ENCODE results near the gene LRTM1.

Gene LRTM1

DNA sequence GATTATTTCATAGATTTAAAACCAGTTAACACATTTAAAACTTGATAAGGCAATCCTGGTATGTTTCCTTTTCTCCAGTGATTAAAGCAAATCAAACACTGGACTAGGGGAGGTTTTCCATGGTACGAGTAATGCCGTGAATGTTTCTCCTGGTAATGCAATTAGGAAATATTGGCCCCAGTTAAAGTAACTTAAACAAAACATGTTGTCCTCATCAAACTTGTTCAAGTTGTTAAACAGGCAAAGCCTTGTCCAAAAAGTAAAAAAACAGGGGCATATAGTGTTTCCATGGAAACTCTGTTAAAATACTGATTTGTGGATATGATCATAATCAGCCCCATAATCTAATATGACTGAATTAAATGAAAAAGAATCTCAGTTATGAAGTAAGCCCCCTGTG lies 13.1 kb upstream of the LRTM1 start:
- no peak for DNase-seq (ENCODE audit: low spot score)

DNA sequence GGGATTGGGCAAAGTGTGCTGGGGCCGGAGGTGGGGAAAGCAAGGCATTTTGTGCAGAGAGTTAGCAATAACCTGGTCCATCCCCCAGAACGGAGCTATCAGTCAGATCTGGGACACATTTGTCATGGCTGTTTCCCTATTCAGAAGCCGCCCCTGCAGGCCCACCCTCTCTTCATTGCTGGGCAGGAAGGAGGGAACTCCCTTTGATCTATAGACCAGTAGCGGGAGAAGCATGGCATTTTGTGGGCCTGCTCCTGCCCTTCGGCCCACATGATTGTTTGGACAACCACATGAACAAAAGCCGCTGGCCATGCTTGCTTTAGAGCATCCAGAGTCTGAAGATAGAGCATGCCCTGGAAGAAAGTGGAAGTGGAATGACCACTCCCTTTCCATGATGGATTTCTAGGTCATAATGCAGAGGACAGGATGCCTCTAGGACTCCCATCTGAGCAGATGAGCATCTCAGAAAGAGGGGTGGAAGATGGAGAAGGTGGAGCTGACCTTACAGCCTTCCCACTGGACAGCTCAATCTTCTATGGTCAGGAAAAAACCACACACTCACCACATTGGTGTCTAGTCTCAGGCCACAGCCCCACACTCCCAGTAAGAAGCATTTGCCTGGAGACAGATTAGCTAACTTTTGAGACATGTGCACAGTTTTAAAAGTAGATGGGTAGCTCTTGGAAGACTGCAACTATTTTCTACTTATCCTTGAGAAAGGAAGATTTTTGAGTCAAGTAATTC lies 11.9 kb upstream of the LRTM1 start:
- DNase-seq (ENCODE audit: low spot score) = no peak

DNA sequence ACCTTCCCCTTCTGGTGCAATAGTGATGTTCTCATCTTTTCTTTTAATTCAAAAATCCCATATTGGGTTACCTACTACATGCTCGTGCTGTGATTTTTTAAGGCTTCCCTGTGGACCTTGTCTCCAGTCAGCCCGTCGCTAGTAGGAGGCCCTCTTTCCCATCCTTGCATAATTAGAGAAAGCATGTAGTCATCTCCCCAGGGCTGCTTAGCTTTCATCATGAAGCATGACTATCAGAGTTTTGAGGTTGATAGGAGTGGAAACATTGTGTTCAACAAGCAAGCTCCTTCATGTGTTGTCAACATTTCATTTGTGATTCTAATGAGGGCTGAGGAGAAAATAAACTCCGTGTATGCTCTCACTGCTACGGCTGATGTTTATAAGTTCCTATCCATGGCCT lies 8.7 kb upstream of the LRTM1 start:
- no peak for DNase-seq (ENCODE audit: low spot score)

DNA sequence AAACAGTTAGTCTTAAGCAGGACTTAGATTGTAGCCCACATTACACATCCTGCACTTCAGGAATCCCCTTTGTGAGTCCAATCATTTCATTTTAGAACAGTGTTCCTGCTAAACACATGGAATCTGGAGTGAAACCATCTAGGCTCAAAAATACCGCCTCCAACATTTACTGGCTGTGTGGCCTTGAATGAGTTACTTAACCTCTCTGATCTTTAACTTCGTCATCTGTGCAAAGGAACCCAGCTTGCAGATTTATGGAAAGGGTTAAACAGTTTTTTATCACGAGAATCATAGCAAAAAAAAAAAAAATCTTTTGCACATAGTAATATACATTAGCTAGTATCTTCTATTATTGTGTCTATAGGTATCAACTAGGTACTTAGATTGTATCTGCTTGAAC lies 8.0 kb upstream of the LRTM1 start:
- DNase-seq (ENCODE audit: low spot score) = no peak

DNA sequence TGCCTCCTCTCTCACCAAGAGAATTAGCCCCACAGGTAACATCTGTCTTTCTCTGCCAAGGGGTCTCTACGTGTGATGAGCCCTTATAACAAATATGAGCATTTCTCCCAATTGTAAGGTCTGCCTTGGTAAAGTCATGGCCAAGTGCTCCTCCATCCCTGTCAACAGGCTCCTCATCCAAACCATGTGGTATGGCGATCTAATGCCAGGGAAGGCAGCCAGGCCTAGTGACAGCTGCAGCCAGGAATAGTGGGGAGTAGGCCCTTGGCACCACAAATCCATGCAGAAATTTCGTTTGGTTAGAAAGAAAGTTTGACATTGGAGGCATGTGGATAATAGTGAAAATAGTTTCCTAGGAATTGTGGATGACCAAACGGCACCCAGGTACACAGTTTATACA lies 4.7 kb upstream of the LRTM1 start:
- DNase-seq (ENCODE audit: low spot score) = no peak

DNA sequence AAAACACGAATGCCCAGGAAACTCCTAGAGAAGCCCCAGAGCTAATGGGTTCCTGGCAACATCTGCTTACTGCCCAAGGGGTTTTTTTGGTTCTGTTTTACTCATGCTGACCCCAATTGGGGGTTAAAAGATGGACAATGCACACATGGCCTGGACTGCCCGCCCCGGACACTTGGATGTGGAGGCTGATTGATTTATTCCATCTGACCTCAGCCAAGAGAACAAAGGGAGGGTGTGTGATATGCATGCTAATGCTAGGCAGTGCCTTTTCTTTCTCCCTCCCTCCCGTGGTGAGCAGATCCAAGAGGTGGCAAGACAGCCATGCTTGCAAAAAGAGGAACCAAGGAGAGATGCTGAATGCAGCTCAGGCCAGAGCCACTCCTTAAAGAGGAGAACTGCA lies 3.3 kb upstream of the LRTM1 start:
- DNase-seq (ENCODE audit: low spot score) = no peak

DNA sequence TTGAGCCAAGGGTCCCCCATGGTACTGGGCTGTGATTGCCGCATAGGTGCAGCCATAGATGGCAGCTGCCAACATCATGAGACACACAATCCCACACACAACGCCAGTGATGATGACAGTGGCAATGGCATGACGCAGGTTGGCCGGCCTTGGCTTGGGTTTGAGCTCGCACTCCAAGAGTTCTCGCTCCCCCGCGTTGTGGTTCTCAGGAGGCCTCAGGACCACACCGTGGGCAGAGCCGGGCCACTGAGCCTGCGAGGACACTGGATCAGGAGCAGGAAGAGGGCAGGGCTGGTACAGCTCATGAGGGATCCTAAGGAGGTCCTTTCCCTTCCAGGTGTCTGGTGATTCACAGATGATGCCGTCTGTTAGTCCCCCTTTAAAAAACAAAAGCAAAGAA lies 9.3 kb downstream of the LRTM1 start:
- DNase-seq (ENCODE audit: low spot score) = no peak

DNA sequence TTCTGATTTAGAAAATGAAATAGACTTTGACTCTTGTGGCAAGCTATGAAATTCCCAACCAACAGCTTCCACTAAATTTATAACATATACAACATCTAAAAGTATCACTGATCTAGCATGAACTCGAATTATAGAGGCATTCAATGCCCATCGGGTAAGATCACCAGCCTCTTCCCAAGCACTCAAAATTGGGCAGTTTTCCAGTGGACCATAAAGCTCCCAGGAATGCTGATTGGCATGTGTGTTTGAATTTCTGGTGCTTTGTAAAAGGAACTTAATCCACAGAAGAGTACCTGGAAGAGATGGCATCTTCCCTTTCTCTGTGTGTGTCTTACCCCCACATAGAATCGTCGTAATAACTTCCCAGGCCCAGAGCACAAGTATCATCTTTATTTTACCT lies 10.0 kb downstream of the LRTM1 start:
- no peak for DNase-seq (ENCODE audit: low spot score)

DNA sequence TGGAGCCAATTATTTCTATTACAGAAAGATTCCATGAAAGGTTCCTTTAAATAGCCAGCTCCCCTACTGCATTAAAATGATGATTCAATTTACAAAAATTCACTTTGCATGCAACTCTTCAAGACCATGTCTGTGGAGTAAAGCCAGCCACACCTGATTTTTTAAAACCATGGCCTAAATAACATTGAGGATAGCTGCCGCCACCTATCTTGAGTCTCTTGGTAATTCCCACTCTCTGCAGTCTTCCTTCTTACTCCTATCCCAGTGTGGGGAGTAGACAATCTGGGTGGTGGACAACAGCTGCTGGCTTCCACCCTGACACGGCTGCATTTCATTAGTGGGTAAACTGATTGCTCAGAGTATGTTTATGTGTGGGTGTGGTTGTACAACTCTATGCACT lies 10.7 kb downstream of the LRTM1 start:
- no peak for DNase-seq (ENCODE audit: low spot score)

DNA sequence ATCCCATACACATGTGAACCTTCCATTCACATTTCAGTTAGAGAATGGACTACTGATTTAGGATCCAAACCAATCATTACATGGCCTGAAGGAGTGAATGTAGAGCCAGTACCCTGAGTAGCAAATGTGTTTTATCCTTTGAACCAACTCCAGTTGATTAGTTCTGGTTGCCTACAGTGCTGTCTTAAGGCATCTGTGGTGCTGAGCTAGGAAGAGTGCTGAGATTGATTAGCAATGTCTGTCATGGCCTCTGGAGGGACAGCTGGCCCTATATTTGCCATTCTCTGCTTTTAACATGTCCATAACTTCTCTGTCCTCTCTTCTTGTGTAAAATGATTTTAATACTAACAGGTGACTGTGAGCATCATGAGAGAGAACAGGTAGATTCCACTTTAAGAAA lies 11.1 kb downstream of the LRTM1 start:
- no peak for DNase-seq (ENCODE audit: low spot score)

DNA sequence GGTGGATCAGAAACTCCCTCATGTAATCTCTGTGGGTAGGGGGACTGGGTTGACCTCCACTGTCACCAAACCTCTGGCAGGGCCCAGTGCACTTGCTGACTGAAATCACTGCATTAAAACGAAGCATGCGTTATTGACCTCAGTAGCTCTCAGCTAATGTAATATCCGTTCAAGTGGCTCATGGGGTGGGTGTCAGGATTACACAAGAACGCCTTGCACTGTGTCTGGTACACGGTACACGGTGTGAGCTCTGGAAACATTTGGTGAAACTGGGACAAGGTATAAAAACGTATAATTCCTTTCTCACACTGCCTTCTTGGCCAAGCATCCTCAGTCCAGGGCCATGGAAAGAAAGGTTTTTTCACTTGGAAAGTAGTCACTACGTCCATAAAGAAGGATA lies 11.9 kb downstream of the LRTM1 start:
- DNase-seq (ENCODE audit: low spot score) = no peak

DNA sequence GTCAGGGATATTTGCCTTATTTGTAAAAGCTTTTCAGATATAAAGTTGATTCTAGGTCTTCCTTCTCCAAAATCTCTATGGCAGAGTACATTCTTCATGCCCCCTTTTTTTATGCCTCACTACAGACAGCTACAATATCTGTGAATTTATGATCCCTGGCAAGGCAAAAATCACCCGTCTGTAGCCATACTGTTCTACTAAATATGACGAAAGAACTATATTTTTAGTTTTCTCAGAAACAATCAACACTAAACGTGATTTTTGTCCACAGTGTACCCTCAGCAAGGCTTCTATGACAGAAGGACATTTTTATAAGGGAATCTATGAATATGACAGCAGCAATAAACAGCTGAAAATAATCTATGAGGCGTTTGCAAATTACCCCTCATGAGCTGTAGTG lies 12.7 kb downstream of the LRTM1 start:
- DNase-seq (ENCODE audit: low spot score) = no peak

DNA sequence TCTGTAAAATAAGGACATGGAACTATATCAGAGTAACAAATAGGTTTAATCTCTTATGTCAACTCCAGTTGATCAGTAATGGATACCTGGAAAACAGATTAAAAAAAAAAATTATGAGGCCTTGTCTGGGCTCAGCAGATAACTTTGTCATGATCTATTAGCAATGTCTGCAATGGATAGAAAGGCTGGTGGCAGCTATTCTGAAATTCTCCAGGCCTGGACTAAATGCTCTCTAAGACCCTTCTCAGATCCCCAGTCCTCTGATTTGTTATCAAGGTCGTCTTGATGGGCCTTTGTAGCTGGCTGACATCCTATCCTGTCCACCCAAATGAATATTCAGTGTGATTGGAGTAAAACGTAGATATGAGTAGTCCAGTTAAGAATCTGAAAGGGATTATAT lies 13.7 kb downstream of the LRTM1 start:
- DNase-seq (ENCODE audit: low spot score) = no peak

DNA sequence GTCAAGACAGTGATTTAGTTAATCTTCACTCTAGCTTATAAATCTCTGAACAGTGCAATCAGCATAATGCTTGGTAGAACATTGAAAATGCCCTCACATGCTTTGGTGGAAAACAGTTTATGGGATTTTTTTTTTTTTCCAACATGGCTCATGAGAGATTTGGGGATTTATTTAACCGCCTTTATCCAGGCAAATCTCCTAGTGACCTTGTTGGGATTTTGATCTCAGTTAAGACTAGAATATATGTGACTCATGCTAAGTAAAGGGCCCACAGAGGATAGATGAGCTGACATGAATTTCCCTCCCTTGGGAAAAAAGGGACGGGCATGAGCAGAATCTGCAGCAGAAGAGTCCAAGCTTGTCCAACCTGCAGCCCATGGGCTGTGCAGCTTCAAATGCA lies 18.7 kb downstream of the LRTM1 start:
- DNase-seq (ENCODE audit: low spot score) = no peak

DNA sequence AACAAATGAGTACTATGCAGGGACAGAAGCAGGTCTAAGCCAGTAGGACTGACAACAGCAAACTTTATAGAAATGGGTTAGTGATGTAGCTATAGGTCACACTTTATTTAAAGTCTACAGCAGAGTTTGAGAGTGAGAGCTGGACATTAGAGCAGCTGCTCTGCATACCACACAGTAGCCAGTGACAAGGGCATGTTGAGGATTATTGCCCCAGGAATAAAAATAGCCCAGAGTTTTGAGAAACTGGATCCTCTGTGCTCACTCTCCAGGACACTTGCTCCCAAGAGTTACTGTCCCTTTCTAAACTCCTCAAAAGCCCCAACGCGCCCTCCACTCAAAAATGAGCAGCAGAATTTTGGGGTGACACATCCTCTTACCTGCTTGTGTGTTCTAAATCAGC lies 21.1 kb downstream of the LRTM1 start:
- DNase-seq (ENCODE audit: low spot score) = no peak

DNA sequence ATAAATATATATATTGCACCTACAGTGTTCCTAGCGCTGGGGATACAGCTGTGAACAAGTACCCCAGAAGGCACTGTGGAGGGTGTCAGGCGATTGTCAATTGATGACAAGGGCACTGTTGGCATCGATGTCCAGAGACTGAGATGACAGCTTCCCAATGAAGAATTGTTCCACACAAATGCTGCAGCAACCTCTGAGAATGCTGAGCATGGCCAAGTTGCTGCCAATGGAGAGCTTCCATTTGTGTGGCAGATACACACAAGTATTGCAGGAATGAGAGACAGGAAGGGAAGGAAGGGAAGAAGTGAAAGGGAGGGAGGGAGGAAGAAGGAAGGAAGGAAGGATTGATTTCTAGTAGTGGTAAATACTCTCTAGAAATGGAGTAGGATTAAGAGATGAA lies 21.9 kb downstream of the LRTM1 start:
- DNase-seq (ENCODE audit: low spot score) = no peak

DNA sequence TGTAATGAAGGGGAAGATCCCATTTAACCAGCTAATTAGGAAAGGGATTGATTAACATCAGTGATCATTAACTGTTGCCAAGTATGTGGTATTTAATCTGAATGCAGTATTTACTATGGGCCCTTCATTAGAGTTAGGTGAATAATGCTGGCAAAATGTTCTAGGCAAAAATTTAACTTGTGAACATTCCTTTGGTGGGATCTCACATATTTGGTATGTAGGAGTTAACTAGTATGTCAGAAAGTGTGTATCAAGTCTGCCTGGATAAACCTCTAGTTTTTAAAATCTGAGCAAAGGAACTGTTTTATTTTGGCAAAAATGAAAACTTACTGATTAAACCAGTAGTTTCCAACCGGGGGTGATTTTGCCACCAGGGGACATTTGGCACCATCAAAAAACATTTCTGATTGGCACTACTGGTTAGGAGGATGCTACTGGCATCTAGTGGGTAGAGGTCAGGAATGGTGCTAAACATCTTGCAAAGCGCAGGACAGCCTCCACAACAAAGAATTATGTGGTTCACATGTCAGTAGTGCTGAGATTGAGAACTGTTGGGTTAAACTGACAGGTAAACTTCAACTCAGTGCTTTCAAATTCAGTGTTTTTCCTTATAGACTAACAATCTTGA lies 22.5 kb downstream of the LRTM1 start:
- no peak for DNase-seq (ENCODE audit: low spot score)

DNA sequence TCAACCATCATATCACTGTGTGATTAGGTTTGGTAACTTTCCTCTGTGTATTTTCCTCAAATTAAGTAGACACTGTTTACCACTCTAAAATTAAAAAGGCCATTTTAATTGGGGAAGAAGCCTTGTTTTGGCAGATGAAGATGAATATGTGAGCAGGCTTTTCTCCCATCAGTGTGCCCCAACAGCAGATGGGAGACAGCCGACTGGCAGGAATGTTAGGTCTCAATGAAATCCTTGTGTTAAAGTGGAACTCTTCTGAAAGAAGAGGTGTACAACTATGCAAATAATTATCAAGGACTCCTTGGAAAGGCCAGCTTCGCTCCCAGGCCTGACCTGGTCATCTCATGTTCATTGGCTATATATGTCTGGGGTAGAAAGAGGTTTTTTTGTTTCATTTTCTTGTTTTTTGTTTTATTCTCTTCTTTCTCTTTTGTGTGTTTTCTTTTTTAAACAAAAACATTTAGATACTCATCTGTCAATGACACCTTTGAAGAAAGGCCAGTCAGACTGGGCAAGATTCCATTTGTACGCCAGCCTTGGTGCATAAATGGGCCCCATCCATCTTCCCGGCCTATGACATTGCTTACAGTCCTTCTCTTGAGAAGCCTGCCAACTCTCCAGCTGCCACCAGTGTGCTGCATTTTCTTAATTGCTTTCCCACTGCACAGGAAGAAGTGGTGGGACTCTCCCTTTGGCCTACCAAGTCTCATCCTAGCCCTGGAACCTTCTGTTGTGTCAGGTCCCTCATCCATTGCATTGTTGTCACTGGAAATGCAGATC lies 25.8 kb downstream of the LRTM1 start:
- DNase-seq (ENCODE audit: low spot score) = no peak

DNA sequence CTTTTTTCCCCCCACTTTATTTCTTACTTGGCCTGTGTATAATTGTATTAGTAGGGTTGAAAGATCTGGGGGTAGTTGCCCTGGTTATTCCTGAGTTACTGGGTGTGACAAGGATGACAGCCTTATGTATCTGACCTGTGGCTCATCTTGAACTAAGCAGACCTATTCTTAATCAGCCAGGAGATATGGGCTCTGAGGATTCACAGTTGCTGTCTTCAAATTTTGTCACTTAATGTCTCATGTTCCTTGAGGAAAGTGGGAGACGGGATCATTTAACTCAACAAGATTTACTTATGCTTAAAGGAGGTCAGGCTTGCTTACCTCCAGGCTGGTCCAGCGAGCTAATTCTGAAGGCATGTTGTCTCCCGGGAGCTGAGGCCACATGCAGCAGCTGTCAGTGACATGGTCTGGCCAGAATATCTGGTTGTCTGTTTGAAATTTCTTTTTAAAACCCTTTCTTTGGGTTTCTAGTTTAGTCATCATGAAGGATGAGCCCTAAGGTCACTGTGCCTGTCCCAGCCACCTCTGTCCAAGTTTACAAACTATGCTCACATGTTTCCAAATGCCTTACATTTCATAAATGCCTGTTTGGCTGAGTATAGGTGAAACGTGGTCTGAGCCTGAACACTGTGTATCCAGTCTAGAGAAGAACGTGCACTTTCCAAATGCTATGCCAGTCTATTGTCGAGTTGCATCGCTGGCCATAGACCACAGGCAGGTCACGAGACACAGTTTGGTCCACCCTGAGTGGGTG lies 26.8 kb downstream of the LRTM1 start:
- DNase-seq (ENCODE audit: low spot score) = no peak

DNA sequence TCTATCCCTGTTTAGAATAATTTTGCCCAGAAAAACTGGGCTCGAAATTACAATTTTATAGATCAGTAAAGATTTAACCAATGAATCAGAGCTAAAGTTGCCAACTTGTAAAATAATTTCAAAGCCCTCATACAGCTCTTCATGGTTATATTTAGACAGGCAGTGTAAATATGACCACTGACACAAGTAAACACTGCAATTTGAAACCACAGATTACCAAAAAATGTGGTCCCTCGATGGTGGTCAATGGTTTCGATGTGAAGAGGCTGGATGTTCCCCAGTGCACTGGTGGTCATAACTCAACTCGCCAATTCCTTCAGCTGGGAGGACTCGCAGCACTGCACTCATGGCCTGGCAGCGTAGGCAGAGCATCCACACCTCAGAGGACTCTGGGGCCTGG lies 28.6 kb downstream of the LRTM1 start:
- DNase-seq (ENCODE audit: low spot score) = no peak

DNA sequence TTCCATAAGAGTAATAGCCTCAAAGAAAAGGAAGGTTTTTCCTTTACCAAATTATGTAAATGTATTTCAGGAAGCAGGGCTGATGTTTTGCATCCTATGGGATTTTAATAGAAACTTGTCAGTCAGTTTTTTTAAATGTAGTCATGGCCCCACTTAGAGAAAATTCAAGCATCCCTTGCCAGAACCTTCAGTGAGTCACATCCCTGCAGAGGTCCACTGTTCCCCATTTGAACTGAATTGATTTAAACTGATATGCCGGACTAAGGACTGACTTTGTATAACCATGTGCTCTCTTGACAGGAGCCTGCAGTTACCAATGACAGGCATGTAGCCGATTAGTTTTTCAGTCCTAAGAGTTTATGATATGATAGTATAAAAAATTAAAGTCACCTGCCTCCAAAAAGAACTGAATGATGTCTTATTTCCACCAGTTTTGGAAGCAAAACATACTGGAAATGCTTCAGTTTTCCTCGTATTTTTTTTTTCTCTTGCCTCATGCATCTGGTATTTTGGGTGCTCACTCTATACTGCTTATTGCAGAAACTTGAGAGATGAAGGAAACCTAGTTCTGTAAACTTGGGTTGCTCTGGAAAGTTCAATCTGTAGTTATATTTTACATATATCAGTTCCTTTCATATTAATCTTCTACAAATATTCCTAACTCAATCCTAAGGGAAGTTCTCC lies 30.7 kb downstream of the LRTM1 start:
- no peak for DNase-seq (ENCODE audit: low spot score)

DNA sequence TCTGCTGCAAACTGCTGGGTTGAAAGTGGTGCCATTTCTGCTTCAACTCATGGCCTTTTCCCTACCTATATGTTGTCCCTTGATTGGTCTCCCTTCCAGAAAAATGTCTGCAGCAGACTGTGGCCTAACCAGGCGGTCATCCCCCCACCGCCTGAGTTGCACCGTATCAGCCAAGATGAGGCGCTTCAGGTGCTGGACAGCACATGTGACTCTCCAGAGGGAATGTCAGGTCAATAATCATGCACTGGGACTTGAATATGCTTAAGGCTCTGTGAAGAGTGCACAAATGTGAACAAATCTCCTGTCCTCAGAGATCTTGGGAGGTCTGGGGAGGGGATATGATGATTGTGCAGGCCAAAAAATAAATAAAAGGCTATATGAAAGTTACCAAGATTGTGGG lies 32.2 kb downstream of the LRTM1 start:
- no peak for DNase-seq (ENCODE audit: low spot score)
